Upper lobe of left lung (tissue), 4 donors: Measurements from ENCODE around the gene PTGER2.

ENCODE experiments used
- CTCF ChIP-seq, 6 experiments: fragments of 450-650 bp in 4 of 6; fragments of 200-600 bp in 2 of 6; sonication (generic) in 2 of 6; IDR thresholded peaks; one replicate each; pipeline ENCODE4 v1.5.1; 2016 to 2019; ENCODE audit warnings: antibody characterized with exemption in 6 of 6
- EP300 ChIP-seq, 4 donors: sonication (generic); formaldehyde crosslinking; IDR thresholded peaks; one replicate each; pipeline ENCODE4 v1.5.1; 2017; ENCODE audit warnings: antibody characterized with exemption in 4 of 4, control low read depth in 2 of 4
- POLR2A ChIP-seq, 4 donors: fragments of 450-650 bp; IDR thresholded peaks; one replicate each; pipeline ENCODE4 v1.5.1; 2016 to 2017; ENCODE audit warnings: antibody characterized with exemption in 4 of 4, mild to moderate bottlenecking in 2 of 4
- POLR2AphosphoS5 ChIP-seq, 2 donors: sonication (generic); formaldehyde crosslinking; IDR thresholded peaks; one replicate each; pipeline ENCODE4 v1.5.1; 2017; ENCODE audit warnings: antibody characterized with exemption in 2 of 2

DNA sequence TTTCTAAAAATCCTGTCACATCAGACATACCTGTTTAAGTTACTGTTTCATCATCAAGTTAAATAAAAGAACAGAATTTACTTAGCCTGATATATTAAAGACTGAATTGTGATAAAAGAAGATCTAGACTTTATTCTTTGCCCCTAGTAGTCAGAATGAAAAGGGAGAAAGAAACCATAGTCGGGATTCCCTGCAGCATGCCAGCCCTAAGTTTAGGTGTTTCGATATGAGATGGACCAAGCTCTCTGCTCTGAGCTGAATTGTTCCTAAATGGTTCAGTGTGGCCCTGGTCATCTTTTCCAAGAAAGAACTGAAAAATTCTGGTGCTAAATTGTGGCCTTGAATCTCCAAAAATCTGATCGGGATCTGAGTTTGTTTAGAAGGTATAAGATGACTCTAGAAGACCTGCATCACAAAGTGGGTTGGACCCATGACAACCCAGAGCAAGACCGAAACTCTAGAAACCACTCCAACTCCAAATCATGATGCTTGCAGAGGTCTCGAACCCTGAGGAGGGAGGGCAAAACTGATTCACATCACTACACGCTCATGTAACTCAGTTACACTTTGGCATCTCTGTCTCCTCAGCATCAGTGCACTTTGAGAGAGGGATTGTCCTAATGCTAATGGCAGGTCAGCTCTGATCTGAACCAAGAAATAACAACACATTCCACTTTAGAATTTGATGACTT lies 15.7 kb downstream of the PTGER2 start:
- no peak for TF ChIP-seq EP300 (IDR thresholded peaks at IDR 0.05)
- TF ChIP-seq CTCF (IDR thresholded peaks at IDR 0.05) = no peak
- no peak for TF ChIP-seq POLR2AphosphoS5 (IDR thresholded peaks at IDR 0.05)
- no peak for TF ChIP-seq POLR2A (IDR thresholded peaks at IDR 0.05)
